ENCODE data around the gene CDH20.

GRCh38 chr18:61432590-61432989, 99.4 kb downstream of the CDH20 start:
- TF ChIP-seq CTCF (conservative IDR thresholded peaks at IDR 0.05; ENCODE audit: low read length) = no peak
- no peak for TF ChIP-seq EZH2phosphoT487 (IDR thresholded peaks at IDR 0.05; ENCODE audit: borderline replicate concordance, low read depth, low read length)
